SK-N-SH treated with all-trans-retinoic acid at 6 μM for 48 hours (cell line): ENCODE data around the gene INPP5E.

ENCODE experiments used
- ATAC-seq: fragments of 200-7000 bp; cut with Tn5 transposase; 3 replicates; pipeline ENCODE4 v1.9.1; 2020; ENCODE audit warnings: mild to moderate bottlenecking, moderate library complexity
- ARNTL ChIP-seq: fragments of 450-650 bp; formaldehyde crosslinking; IDR thresholded peaks from 2 replicates; pipeline ENCODE4 v1.5.0; 2020; ENCODE audit warnings: low read depth, mild to moderate bottlenecking, moderate library complexity, borderline replicate concordance
- BACH2 ChIP-seq: fragments of 250-450 bp; sonication (Bioruptor Pico); IDR thresholded peaks from 2 replicates; pipeline ENCODE4 v1.9.0; 2021; ENCODE audit warnings: mild to moderate bottlenecking, borderline replicate concordance
- CSDC2 ChIP-seq: fragments of 250-450 bp; sonication (Bioruptor Pico); IDR thresholded peaks from 2 replicates; pipeline ENCODE4 v1.5.0; 2020; ENCODE audit warnings: mild to moderate bottlenecking, moderate library complexity
- ESRRG ChIP-seq: fragments of 250-450 bp; sonication (Bioruptor Pico); IDR thresholded peaks from 2 replicates; pipeline ENCODE4 v1.6.1; 2021; ENCODE audit warnings: mild to moderate bottlenecking
- GLIS3 ChIP-seq: fragments of 250-450 bp; sonication (Bioruptor Pico); IDR thresholded peaks from 2 replicates; pipeline ENCODE4 v1.5.0; 2020; ENCODE audit warnings: mild to moderate bottlenecking, moderate library complexity
- ISL1 ChIP-seq: fragments of 250-450 bp; sonication (Bioruptor Pico); IDR thresholded peaks from 2 replicates; pipeline ENCODE4 v2.1.2; 2022; ENCODE audit warnings: mild to moderate bottlenecking, moderate library complexity
- OSR1 ChIP-seq: fragments of 250-450 bp; sonication (Bioruptor Pico); IDR thresholded peaks from 2 replicates; pipeline ENCODE4 v1.8.0; 2022; ENCODE audit warnings: moderate library complexity, mild to moderate bottlenecking, inconsistent platforms
- RARB ChIP-seq: fragments of 250-450 bp; sonication (Bioruptor Pico); IDR thresholded peaks from 2 replicates; pipeline ENCODE4 v1.8.0; 2021; ENCODE audit warnings: mild to moderate bottlenecking, moderate library complexity
- SNAI2 ChIP-seq: fragments of 250-450 bp; sonication (Bioruptor Pico); IDR thresholded peaks from 2 replicates; pipeline ENCODE4 v1.5.0; 2020; ENCODE audit warnings: mild to moderate bottlenecking, moderate library complexity
- TCF4 ChIP-seq: fragments of 250-450 bp; sonication (Bioruptor Pico); IDR thresholded peaks from 2 replicates; pipeline ENCODE4 v1.8.0; 2021; ENCODE audit warnings: mild to moderate bottlenecking, moderate library complexity, borderline replicate concordance
- ZC3H10 ChIP-seq: fragments of 250-450 bp; sonication (Bioruptor Pico); IDR thresholded peaks from 2 replicates; pipeline ENCODE4 v1.5.1; 2021; ENCODE audit warnings: mild to moderate bottlenecking, moderate library complexity
- ZFP30 ChIP-seq: fragments of 450-650 bp; formaldehyde crosslinking; IDR thresholded peaks from 2 replicates; pipeline ENCODE4 v1.5.0; 2022; ENCODE audit warnings: mild to moderate bottlenecking, moderate library complexity
- ZNF565 ChIP-seq: fragments of 450-650 bp; formaldehyde crosslinking; conservative IDR thresholded peaks from 2 replicates; pipeline ENCODE4 v1.5.0; 2020; ENCODE audit warnings: low read depth, mild to moderate bottlenecking, moderate library complexity
- ZNF70 ChIP-seq: fragments of 450-650 bp; formaldehyde crosslinking; IDR thresholded peaks from 2 replicates; pipeline ENCODE4 v1.5.0; 2020; ENCODE audit warnings: mild to moderate bottlenecking, moderate library complexity
- ZNF8 ChIP-seq: fragments of 450-650 bp; formaldehyde crosslinking; IDR thresholded peaks from 2 replicates; pipeline ENCODE4 v1.5.0; 2020; ENCODE audit warnings: mild to moderate bottlenecking, moderate library complexity
- TF ChIP-seq, protein P1 (sequence below): fragments of 250-450 bp; sonication (Bioruptor Pico); IDR thresholded peaks from 2 replicates; pipeline ENCODE4 v1.5.0; 2020; ENCODE audit warnings: mild to moderate bottlenecking, moderate library complexity
- TF ChIP-seq, protein P2 (sequence below): fragments of 250-450 bp; sonication (Bioruptor Pico); IDR thresholded peaks from 2 replicates; pipeline ENCODE4 v1.8.0; 2021; ENCODE audit warnings: low read depth, mild to moderate bottlenecking, moderate library complexity, borderline replicate concordance
- TF ChIP-seq, protein P3 (sequence below): fragments of 250-450 bp; sonication (Bioruptor Pico); IDR thresholded peaks from 2 replicates; pipeline ENCODE4 v1.5.1; 2020; ENCODE audit warnings: low read depth, mild to moderate bottlenecking, moderate library complexity
- TF ChIP-seq, protein P4 (sequence below): fragments of 250-450 bp; sonication (Bioruptor Pico); IDR thresholded peaks from 2 replicates; pipeline ENCODE4 v1.5.1; 2021; ENCODE audit warnings: mild to moderate bottlenecking, moderate library complexity
- TF ChIP-seq, protein P5 (sequence below): fragments of 250-450 bp; sonication (Bioruptor Pico); IDR thresholded peaks from 2 replicates; pipeline ENCODE4 v1.8.0; 2020; ENCODE audit warnings: mild to moderate bottlenecking, moderate library complexity, borderline replicate concordance

The INPP5E gene

DNA sequence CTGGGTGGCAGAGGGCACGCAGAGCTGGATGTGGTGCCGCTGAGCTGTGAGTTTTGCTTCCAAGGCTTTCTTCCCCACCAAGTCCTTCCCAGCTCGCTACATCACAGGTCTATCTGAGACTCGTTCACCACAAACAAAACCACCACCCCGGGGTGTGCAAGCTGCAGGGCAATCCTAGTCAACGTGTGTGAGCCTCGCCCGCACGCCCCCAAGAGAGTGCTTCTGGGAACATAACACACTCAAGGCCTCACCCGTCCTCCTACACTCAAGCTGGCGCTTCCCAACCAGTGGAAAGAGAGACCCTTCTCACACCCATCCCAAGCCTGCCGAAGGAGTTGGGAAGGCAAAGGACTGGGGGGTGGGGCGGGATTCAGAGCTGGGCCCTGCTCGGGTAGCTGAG, 50.2 kb downstream of the INPP5E start:
- ATAC-seq = no peak
- TF ChIP-seq ARNTL (CRISPR knock-in tag) = no peak
- TF ChIP-seq ZFP30 (CRISPR knock-in tag) = no peak
- no peak for TF ChIP-seq CSDC2 (CRISPR knock-in tag)
- TF ChIP-seq, protein P1, sequence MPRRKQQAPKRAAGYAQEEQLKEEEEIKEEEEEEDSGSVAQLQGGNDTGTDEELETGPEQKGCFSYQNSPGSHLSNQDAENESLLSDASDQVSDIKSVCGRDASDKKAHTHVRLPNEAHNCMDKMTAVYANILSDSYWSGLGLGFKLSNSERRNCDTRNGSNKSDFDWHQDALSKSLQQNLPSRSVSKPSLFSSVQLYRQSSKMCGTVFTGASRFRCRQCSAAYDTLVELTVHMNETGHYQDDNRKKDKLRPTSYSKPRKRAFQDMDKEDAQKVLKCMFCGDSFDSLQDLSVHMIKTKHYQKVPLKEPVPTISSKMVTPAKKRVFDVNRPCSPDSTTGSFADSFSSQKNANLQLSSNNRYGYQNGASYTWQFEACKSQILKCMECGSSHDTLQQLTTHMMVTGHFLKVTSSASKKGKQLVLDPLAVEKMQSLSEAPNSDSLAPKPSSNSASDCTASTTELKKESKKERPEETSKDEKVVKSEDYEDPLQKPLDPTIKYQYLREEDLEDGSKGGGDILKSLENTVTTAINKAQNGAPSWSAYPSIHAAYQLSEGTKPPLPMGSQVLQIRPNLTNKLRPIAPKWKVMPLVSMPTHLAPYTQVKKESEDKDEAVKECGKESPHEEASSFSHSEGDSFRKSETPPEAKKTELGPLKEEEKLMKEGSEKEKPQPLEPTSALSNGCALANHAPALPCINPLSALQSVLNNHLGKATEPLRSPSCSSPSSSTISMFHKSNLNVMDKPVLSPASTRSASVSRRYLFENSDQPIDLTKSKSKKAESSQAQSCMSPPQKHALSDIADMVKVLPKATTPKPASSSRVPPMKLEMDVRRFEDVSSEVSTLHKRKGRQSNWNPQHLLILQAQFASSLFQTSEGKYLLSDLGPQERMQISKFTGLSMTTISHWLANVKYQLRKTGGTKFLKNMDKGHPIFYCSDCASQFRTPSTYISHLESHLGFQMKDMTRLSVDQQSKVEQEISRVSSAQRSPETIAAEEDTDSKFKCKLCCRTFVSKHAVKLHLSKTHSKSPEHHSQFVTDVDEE (CRISPR knock-in tag) = no peak
- TF ChIP-seq ESRRG (CRISPR knock-in tag) = no peak
- TF ChIP-seq ISL1 (CRISPR knock-in tag) = no peak
- no peak for TF ChIP-seq SNAI2
- TF ChIP-seq, protein P2, sequence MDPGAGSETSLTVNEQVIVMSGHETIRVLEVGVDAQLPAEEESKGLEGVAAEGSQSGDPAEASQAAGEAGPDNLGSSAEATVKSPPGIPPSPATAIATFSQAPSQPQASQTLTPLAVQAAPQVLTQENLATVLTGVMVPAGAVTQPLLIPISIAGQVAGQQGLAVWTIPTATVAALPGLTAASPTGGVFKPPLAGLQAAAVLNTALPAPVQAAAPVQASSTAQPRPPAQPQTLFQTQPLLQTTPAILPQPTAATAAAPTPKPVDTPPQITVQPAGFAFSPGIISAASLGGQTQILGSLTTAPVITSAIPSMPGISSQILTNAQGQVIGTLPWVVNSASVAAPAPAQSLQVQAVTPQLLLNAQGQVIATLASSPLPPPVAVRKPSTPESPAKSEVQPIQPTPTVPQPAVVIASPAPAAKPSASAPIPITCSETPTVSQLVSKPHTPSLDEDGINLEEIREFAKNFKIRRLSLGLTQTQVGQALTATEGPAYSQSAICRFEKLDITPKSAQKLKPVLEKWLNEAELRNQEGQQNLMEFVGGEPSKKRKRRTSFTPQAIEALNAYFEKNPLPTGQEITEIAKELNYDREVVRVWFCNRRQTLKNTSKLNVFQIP = no peak
- no peak for TF ChIP-seq ZNF70 (CRISPR knock-in tag)
- no peak for TF ChIP-seq RARB (CRISPR knock-in tag)

DNA sequence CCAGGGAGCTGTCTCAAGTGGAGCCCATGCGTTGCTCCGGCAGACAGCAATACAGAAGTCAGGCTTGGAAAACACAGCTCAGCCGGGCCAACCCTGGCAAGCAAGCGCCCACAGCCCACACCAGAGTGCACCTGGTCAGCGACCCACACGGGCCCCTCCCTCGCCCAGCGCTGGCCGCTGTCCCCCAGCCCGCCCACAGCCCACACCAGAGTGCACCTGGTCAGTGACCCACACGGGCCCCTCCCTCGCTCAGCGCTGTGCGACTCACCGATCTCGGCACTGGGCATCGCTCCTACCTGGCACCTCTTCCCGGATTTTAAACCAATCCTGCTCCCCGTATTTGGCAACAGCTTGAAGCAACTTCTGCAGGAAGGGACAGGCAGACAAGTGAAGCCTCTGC, 52.4 kb downstream of the INPP5E start:
- ATAC-seq = no peak
- no peak for TF ChIP-seq ARNTL (CRISPR knock-in tag)
- TF ChIP-seq, protein P1 (CRISPR knock-in tag) = no peak
- TF ChIP-seq ZNF8 (CRISPR knock-in tag) = no peak
- TF ChIP-seq GLIS3 = no peak
- TF ChIP-seq, protein P3, sequence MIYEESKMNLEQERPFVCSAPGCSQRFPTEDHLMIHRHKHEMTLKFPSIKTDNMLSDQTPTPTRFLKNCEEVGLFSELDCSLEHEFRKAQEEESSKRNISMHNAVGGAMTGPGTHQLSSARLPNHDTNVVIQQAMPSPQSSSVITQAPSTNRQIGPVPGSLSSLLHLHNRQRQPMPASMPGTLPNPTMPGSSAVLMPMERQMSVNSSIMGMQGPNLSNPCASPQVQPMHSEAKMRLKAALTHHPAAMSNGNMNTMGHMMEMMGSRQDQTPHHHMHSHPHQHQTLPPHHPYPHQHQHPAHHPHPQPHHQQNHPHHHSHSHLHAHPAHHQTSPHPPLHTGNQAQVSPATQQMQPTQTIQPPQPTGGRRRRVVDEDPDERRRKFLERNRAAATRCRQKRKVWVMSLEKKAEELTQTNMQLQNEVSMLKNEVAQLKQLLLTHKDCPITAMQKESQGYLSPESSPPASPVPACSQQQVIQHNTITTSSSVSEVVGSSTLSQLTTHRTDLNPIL (CRISPR knock-in tag) = no peak
- no peak for TF ChIP-seq BACH2 (CRISPR knock-in tag)
- TF ChIP-seq ISL1 (CRISPR knock-in tag) = no peak
- TF ChIP-seq ZFP30 (CRISPR knock-in tag) = no peak
- TF ChIP-seq, protein P4, sequence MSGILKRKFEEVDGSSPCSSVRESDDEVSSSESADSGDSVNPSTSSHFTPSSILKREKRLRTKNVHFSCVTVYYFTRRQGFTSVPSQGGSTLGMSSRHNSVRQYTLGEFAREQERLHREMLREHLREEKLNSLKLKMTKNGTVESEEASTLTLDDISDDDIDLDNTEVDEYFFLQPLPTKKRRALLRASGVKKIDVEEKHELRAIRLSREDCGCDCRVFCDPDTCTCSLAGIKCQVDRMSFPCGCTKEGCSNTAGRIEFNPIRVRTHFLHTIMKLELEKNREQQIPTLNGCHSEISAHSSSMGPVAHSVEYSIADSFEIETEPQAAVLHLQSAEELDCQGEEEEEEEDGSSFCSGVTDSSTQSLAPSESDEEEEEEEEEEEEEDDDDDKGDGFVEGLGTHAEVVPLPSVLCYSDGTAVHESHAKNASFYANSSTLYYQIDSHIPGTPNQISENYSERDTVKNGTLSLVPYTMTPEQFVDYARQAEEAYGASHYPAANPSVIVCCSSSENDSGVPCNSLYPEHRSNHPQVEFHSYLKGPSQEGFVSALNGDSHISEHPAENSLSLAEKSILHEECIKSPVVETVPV = no peak
- TF ChIP-seq ZC3H10 (CRISPR knock-in tag) = no peak
- no peak for TF ChIP-seq ESRRG (CRISPR knock-in tag)
- TF ChIP-seq, protein P2 = no peak
- no peak for TF ChIP-seq TCF4
- TF ChIP-seq, protein P5, sequence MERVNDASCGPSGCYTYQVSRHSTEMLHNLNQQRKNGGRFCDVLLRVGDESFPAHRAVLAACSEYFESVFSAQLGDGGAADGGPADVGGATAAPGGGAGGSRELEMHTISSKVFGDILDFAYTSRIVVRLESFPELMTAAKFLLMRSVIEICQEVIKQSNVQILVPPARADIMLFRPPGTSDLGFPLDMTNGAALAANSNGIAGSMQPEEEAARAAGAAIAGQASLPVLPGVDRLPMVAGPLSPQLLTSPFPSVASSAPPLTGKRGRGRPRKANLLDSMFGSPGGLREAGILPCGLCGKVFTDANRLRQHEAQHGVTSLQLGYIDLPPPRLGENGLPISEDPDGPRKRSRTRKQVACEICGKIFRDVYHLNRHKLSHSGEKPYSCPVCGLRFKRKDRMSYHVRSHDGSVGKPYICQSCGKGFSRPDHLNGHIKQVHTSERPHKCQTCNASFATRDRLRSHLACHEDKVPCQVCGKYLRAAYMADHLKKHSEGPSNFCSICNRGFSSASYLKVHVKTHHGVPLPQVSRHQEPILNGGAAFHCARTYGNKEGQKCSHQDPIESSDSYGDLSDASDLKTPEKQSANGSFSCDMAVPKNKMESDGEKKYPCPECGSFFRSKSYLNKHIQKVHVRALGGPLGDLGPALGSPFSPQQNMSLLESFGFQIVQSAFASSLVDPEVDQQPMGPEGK (CRISPR knock-in tag) = no peak
- TF ChIP-seq ZNF565 = no peak
- no peak for TF ChIP-seq OSR1 (CRISPR knock-in tag)
- no peak for TF ChIP-seq RARB (CRISPR knock-in tag)
